GM19395 (cell line): Measurements from ENCODE around the gene C9orf43.
A peak's percentile ranks its signal among the peaks of the same experiment; 100 is the strongest.
"Not testable (repeated sequence)": the region's sequence is repeated elsewhere in the genome, so short reads cannot be mapped to it uniquely, and the experiment has no call there.

ENCODE experiments used
- ATAC-seq: cut with Tn5 transposase; IDR thresholded peaks from one replicate; pipeline ENCODE4 v1.9.1; 2021; ENCODE audit warnings: mild to moderate bottlenecking, moderate library complexity; ENCODE audit not compliant: unreplicated experiment

Gene C9orf43

GRCh38 chr9:113380869-113381378 lies 29.6 kb upstream of the C9orf43 start:
- ATAC-seq, result peak; percentile 46

- not testable (repeated sequence) for ATAC-seq
These were observed 29.1 kb upstream of the C9orf43 start for GRCh38 chr9:113381441-113381840.

- ATAC-seq, result no peak
These were observed 28.6 kb upstream of the C9orf43 start for GRCh38 chr9:113381909-113382411.

GRCh38 chr9:113386571-113387393 lies 23.8 kb upstream of the C9orf43 start:
- no peak for ATAC-seq

- no peak for ATAC-seq
These were observed 22.9 kb upstream of the C9orf43 start for GRCh38 chr9:113387560-113388230.

GRCh38 chr9:113388833-113389232 lies 21.7 kb upstream of the C9orf43 start:
- ATAC-seq, result no peak

- ATAC-seq, result no peak
These were observed 21.1 kb upstream of the C9orf43 start for GRCh38 chr9:113389451-113389850.

- no peak for ATAC-seq
These were observed 20.2 kb upstream of the C9orf43 start for GRCh38 chr9:113390192-113390960.

GRCh38 chr9:113391917-113392316 lies 18.6 kb upstream of the C9orf43 start:
- ATAC-seq, result no peak

- ATAC-seq, result no peak
These were observed 17.3 kb upstream of the C9orf43 start for GRCh38 chr9:113393281-113393680.

GRCh38 chr9:113395000-113395861 lies 15.3 kb upstream of the C9orf43 start:
- no peak for ATAC-seq

- no peak for ATAC-seq
These were observed 13.3 kb upstream of the C9orf43 start for GRCh38 chr9:113397203-113397631.

- ATAC-seq, result no peak
These were observed 11.8 kb upstream of the C9orf43 start for GRCh38 chr9:113398796-113399195.

- ATAC-seq, result no peak
These were observed 10.8 kb upstream of the C9orf43 start for GRCh38 chr9:113399646-113400200.

GRCh38 chr9:113401027-113401792 lies 9.3 kb upstream of the C9orf43 start, which contains the start of gene ALAD:
Gene ALAD, minus strand, starts transcription at chr9:113401284. Its CDS starts 7,725 bp downstream, at chr9:113393559.
- peak; percentile 95 for ATAC-seq

GRCh38 chr9:113403646-113404045 lies 6.9 kb upstream of the C9orf43 start:
- ATAC-seq, result no peak

GRCh38 chr9:113406353-113406752 lies 4.2 kb upstream of the C9orf43 start:
- not testable (repeated sequence) for ATAC-seq

GRCh38 chr9:113406873-113407511 lies 3.6 kb upstream of the C9orf43 start:
- peak; percentile 33 for ATAC-seq
